Activated naive CD4-positive, alpha-beta T cell treated with anti-CD3 and anti-CD28 coated beads, Interleukin-2, amount 50 U/mL, for 24 hours (primary cell): ENCODE data around the gene IRGC.
"Not testable (repeated sequence)": the region's sequence is repeated elsewhere in the genome, so short reads cannot be mapped to it uniquely, and the experiment has no call there.

Source experiments
- H3K27ac Mint-ChIP-seq: one replicate; pipeline ENCODE4 v1.8.0; 2021; ENCODE audit warnings: mild to moderate bottlenecking, mixed read lengths
- H3K27me3 Mint-ChIP-seq: one replicate; pipeline ENCODE4 v1.8.0; 2021; ENCODE audit warnings: mixed read lengths
- H3K36me3 Mint-ChIP-seq: one replicate; pipeline ENCODE4 v1.8.0; 2021; ENCODE audit warnings: mixed read lengths
- H3K4me1 Mint-ChIP-seq: one replicate; pipeline ENCODE4 v1.8.0; 2021; ENCODE audit warnings: mixed read lengths
- H3K4me3 Mint-ChIP-seq: one replicate; pipeline ENCODE4 v1.8.0; 2021; ENCODE audit warnings: mild to moderate bottlenecking, mixed read lengths
- H3K9me3 Mint-ChIP-seq: one replicate; pipeline ENCODE4 v1.8.0; 2021; ENCODE audit warnings: mixed read lengths

IRGC gene

GRCh38 chr19:43752287-43752875 is 36.5 kb downstream of the IRGC start:
- Mint-ChIP-seq H3K4me1 (peaks cover 70% of the 10 kb centered on the region), H3K36me3 (peaks cover 26% of the 10 kb centered on the region), H3K9me3 (no peaks in the 10 kb centered on the region), H3K27ac (peak overlapping the region; percentile 90), H3K4me3 (peak overlapping the region; percentile 99), H3K27me3 (no peaks in the 10 kb centered on the region)

DNA sequence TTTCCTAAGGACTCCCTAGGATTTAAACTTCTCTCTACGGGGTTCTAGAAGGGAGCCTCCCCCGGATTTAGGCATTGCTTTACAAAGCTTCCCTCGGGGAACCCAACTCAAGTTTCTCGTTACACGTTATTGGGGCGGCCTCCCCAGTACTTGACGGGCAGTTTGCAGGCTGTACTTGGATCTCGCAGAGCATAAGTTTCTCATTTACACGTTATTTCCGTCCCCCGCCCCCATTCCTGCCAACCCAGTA is 38.3 kb downstream of the IRGC start:
- H3K27me3 Mint-ChIP-seq = no peaks in the 10 kb centered on the region
- peaks cover 17% of the 10 kb centered on the region for H3K36me3 Mint-ChIP-seq
- H3K27ac Mint-ChIP-seq = peak overlapping the region; percentile 99
- no peaks in the 10 kb centered on the region for H3K9me3 Mint-ChIP-seq
- peaks cover 61% of the 10 kb centered on the region for H3K4me1 Mint-ChIP-seq
- peak overlapping the region; percentile 99 for H3K4me3 Mint-ChIP-seq

- H3K4me3 Mint-ChIP-seq = peak within 1 kb of the TSS; percentile 99
- no peaks in the 10 kb centered on the region for H3K27me3 Mint-ChIP-seq
- H3K27ac Mint-ChIP-seq = peak within 1 kb of the TSS; percentile 99
- H3K36me3 Mint-ChIP-seq = peaks cover 17% of the 10 kb centered on the region
- no peaks in the 10 kb centered on the region for H3K9me3 Mint-ChIP-seq
- H3K4me1 Mint-ChIP-seq = peaks cover 64% of the 10 kb centered on the region
These were observed 38.8 kb downstream of the IRGC start, which contains the start of gene SMG9 for GRCh38 chr19:43754503-43755255. SMG9 (minus strand) TSS chr19:43754962; CDS start chr19:43750741, 4,221 bp downstream.

DNA sequence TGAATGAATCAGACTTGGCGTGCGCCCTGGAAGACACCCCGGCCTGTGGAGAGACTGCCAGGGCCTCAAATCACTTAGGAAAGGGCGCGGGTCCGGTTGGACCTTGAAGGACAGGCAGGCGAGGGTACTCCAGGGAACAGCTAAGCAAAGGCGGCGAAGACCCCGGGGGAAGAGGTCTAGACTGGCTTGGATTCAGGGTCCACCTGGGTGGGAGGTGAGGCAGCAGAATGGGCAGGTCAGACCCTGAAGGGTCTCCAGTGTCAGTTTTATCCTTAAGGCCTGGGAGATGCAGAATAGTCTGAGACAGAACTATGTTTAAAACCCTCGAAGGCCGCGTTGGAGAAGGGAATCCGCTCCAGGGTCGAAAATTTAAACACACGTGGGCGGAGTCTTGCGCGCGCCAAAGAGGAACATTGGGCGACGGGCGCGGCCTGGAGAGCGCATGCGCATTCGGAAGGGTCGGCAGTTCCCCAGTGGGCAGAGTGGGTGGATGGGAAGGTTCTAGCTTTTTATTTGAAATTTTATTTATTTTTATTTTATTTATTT is 39.5 kb downstream of the IRGC start:
- H3K9me3 Mint-ChIP-seq = no peaks in the 10 kb centered on the region
- H3K27me3 Mint-ChIP-seq = no peaks in the 10 kb centered on the region
- H3K4me3 Mint-ChIP-seq = peak overlapping the region; percentile 99
- peaks cover 60% of the 10 kb centered on the region for H3K4me1 Mint-ChIP-seq
- peaks cover 12% of the 10 kb centered on the region for H3K36me3 Mint-ChIP-seq
- H3K27ac Mint-ChIP-seq = peak overlapping the region; percentile 99

GRCh38 chr19:43759515-43759914 is 43.6 kb downstream of the IRGC start:
- Mint-ChIP-seq H3K4me1 (peaks cover 58% of the 10 kb centered on the region), H3K36me3 (peaks cover 4% of the 10 kb centered on the region), H3K4me3 (no peak overlapping the region), H3K27me3 (no peaks in the 10 kb centered on the region), H3K9me3 (no peaks in the 10 kb centered on the region), H3K27ac (no peak overlapping the region)

DNA sequence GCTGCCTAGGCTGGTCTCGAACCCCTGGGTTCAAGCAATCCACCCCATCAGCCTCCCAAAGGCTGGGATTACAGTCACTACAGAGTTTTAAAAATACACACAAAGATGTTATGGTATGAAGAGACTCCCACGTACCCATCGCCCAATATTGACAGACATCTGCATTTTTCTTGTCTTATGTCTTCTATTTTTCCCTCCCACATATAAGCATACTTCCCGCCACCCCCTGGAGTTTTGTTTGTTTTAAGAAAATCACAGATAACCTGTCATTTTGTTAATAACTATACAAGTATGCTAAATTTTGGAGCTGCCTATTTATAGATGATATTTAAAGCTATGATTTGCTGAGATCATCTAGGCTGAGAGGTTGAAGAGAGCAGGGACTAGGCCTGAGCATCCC is 45.1 kb downstream of the IRGC start:
- Mint-ChIP-seq H3K27me3 (no peaks in the 10 kb centered on the region), H3K27ac (peak overlapping the region; percentile 33), H3K9me3 (no peaks in the 10 kb centered on the region), H3K36me3 (peaks cover 5% of the 10 kb centered on the region), H3K4me1 (peaks cover 64% of the 10 kb centered on the region), H3K4me3 (no peak overlapping the region)

DNA sequence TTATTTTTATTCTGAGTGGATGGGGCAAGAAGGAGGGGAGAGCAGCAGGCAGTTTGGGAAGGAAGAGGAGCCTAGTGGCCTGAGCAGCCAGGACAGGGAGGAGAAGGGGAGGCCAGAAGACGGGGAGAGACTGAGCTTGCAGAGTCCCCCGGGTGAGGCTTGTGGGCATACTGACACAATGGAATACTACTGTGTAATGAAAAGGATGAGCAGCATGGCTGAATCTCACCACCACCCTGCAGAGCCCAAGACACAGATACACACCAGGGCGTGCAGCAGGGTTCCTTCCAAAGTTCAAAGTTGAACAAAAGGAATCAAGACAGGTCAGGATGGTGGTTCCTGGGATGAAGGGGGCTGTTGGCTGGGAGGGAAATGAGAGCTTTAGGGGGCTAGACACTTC is 46.9 kb downstream of the IRGC start:
- Mint-ChIP-seq H3K9me3 (no peaks in the 10 kb centered on the region), H3K27me3 (no peaks in the 10 kb centered on the region), H3K36me3 (peaks cover 7% of the 10 kb centered on the region), H3K4me3 (no peak overlapping the region), H3K4me1 (peaks cover 65% of the 10 kb centered on the region), H3K27ac (peak overlapping the region; percentile 76)

GRCh38 chr19:43763473-43763939 is 47.6 kb downstream of the IRGC start:
- Mint-ChIP-seq H3K36me3 (peaks cover 7% of the 10 kb centered on the region), H3K27me3 (no peaks in the 10 kb centered on the region), H3K27ac (peak overlapping the region; percentile 83), H3K4me1 (peaks cover 65% of the 10 kb centered on the region), H3K9me3 (no peaks in the 10 kb centered on the region), H3K4me3 (no peak overlapping the region)

DNA sequence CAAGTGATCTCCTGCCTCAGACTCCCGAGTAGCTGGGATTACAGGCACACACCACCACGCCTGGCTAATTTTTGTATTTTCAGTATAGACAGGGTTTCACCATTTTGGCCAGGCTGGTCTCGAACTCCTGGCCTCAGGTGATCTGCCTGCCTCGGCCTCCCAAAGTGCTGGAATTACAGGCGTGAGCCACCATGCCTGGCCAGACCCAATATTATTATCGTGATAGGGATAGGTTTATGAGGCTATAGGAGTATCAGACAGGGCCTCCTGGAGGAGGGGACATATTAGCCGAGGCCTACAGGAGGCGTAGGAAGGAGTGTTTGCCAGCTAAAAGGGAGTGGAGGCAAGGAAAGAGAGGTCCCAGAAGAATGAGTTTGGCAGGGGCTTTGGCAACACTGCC is 48.8 kb downstream of the IRGC start:
- H3K36me3 Mint-ChIP-seq = peaks cover 12% of the 10 kb centered on the region
- peaks cover 61% of the 10 kb centered on the region for H3K4me1 Mint-ChIP-seq
- not testable (repeated sequence) for H3K9me3 Mint-ChIP-seq, H3K27me3 Mint-ChIP-seq
- H3K27ac Mint-ChIP-seq = peak overlapping the region; percentile 85
- peak overlapping the region; percentile 74 for H3K4me3 Mint-ChIP-seq

- peaks cover 15% of the 10 kb centered on the region for H3K36me3 Mint-ChIP-seq
- H3K4me3 Mint-ChIP-seq = peak overlapping the region; percentile 74
- H3K4me1 Mint-ChIP-seq = peaks cover 60% of the 10 kb centered on the region
- H3K27ac Mint-ChIP-seq = peak overlapping the region; percentile 85
- H3K9me3 Mint-ChIP-seq = no peaks in the 10 kb centered on the region
- H3K27me3 Mint-ChIP-seq = no peaks in the 10 kb centered on the region
These were observed 49.4 kb downstream of the IRGC start for GRCh38 chr19:43765109-43765876.

DNA sequence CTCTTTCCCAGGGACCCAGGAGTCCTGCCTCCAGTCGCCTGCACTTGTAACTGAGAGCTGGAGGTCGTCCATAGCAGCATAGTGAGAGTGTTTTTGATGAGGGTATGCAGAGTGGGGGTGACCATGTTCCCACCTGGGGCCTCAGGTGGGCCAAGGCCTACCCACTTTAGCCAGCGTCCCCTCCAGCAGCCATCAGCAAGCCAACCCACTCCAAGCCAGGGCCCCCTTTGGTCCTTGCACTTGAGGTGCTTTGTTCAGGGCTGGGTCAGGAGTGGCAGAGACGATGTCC is 50.8 kb downstream of the IRGC start:
- Mint-ChIP-seq H3K4me1 (peaks cover 62% of the 10 kb centered on the region), H3K27me3 (no peaks in the 10 kb centered on the region), H3K27ac (peak overlapping the region; percentile 85), H3K4me3 (peak overlapping the region; percentile 74), H3K36me3 (peaks cover 16% of the 10 kb centered on the region), H3K9me3 (no peaks in the 10 kb centered on the region)

DNA sequence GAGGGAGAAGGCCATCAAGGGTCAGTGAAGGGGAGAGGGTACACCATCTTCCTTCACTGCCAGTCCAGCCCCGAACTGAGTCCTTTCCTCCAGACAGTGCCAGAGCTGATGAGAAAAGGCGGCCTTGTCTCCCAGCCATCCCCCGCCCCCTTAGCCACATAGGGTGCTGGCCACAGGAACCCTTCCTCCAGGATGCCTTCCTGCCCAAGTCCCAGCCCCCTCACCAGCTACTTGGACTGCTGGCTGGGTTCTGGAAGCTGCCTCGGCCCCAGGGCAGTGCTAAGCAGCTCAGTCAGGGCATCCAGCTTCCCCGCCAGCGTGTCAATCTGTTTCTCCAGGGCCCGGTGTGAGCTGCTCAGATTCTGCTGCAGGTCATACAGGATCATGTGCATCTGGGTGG is 51.4 kb downstream of the IRGC start:
- Mint-ChIP-seq H3K27me3 (no peaks in the 10 kb centered on the region), H3K36me3 (peaks cover 16% of the 10 kb centered on the region), H3K9me3 (no peaks in the 10 kb centered on the region), H3K27ac (peak overlapping the region; percentile 85), H3K4me1 (peaks cover 56% of the 10 kb centered on the region), H3K4me3 (no peak overlapping the region)

GRCh38 chr19:43767818-43768217 is 51.9 kb downstream of the IRGC start:
- Mint-ChIP-seq H3K4me3 (no peak overlapping the region), H3K36me3 (peaks cover 16% of the 10 kb centered on the region)

DNA sequence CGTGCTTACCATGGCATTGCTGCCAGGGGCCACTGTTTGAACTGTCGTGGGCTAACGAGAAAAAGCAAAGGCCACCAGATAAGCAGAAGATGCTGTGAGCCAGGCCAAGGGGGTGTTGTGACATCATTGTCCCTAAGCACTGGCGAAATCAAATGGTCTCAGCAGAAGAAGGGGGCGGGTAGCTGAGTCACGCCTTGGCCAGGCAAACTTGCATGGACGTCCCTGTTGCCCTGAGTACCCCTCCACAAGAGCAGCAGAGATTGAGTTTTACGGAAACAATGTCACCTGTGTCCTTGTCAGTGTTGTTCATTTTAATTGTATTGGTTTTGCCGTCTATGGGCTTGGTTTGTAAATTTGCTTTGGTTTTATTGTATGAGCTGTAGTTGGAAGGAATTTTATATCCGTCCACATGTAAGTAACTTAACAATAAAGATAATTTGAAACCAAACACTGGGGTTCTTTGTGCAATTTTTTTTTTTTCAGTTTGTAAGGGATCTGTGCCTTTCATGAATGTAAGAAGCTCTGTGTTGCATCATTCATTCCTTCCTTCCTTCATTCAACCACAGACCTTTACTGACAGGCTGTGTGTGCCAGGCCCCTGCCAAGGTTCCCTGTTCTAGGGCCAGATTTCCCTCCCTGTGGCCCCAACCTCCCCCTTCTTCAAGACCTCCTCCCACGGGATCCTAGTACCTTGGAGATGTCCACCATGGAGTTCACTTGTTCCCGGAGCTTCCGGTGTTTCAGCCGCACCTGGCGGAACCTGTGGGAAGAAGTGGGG is 52.6 kb downstream of the IRGC start:
- peaks cover 16% of the 10 kb centered on the region for H3K36me3 Mint-ChIP-seq

More at GRCh38 chr19:43767818-43768217, 51.9 kb downstream of the IRGC start:
- no peaks in the 10 kb centered on the region for H3K9me3 Mint-ChIP-seq
- peak overlapping the region; percentile 59 for H3K27ac Mint-ChIP-seq
- H3K4me1 Mint-ChIP-seq = peaks cover 51% of the 10 kb centered on the region
- no peaks in the 10 kb centered on the region for H3K27me3 Mint-ChIP-seq

DNA sequence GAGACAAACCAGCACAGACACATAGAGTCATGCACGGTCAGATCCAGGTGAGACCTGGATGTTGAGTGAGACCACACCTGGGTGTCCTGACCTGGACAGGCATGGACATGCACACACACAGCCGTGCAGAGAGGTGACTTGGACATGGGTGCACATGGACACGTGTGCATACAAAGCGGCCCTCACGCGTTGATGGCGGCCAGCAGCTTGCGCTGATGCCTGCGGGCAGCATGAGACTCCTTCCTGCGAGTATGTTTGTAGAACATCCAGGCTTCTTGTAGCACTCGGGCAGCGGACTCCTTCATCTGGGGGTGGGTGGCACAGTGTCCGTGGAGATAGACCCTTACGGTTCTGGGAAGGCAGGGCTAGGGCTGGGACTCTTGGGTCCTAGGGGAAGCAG is 53.4 kb downstream of the IRGC start:
- H3K27me3 Mint-ChIP-seq = no peaks in the 10 kb centered on the region
- peaks cover 36% of the 10 kb centered on the region for H3K4me1 Mint-ChIP-seq
- no peaks in the 10 kb centered on the region for H3K9me3 Mint-ChIP-seq
- H3K4me3 Mint-ChIP-seq = no peak overlapping the region
- peaks cover 16% of the 10 kb centered on the region for H3K36me3 Mint-ChIP-seq
- no peak overlapping the region for H3K27ac Mint-ChIP-seq

More for the DNA sequence above, 52.6 kb downstream of the IRGC start:
- Mint-ChIP-seq H3K9me3 (no peaks in the 10 kb centered on the region), H3K27me3 (no peaks in the 10 kb centered on the region), H3K4me3 (no peak overlapping the region), H3K4me1 (peaks cover 44% of the 10 kb centered on the region), H3K27ac (peak overlapping the region; percentile 69)
